HuH-7.5 (cell line): ENCODE results near the gene PAWR.

ENCODE experiments used
- DNase-seq: peaks from one replicate; pipeline ENCODE4 v3.0.0; 2011; ENCODE audit warnings: low spot score

The PAWR gene

GRCh38 chr12:79690638-79691510 lies at the start of gene PAWR:
TSS of gene PAWR (minus strand) at chr12:79690964. CDS start at chr12:79690244, 720 bp downstream.
- DNase-seq = peak; percentile 74

GRCh38 chr12:79737875-79738718 lies 47.3 kb upstream of the PAWR start:
- peak; percentile 32 for DNase-seq

GRCh38 chr12:79732638-79733037 lies 41.9 kb upstream of the PAWR start:
- DNase-seq = no peak

GRCh38 chr12:79725987-79726386 lies 35.2 kb upstream of the PAWR start:
- no peak for DNase-seq

GRCh38 chr12:79717006-79717405 lies 26.2 kb upstream of the PAWR start:
- no peak for DNase-seq

GRCh38 chr12:79715308-79715707 lies 24.5 kb upstream of the PAWR start:
- no peak for DNase-seq

- DNase-seq = no peak
Measured at GRCh38 chr12:79710707-79711483, 20.1 kb upstream of the PAWR start.

- DNase-seq = no peak
Measured at GRCh38 chr12:79707830-79708229, 17.1 kb upstream of the PAWR start.

GRCh38 chr12:79706676-79707075 lies 15.9 kb upstream of the PAWR start:
- no peak for DNase-seq

- DNase-seq = no peak
Measured at GRCh38 chr12:79706156-79706555, 15.4 kb upstream of the PAWR start.

GRCh38 chr12:79698966-79699365 lies 8.2 kb upstream of the PAWR start:
- no peak for DNase-seq

GRCh38 chr12:79696416-79696815 lies 5.7 kb upstream of the PAWR start:
- no peak for DNase-seq

- DNase-seq = no peak
Measured at GRCh38 chr12:79692860-79693577, 2.3 kb upstream of the PAWR start.

GRCh38 chr12:79691511-79692248 lies 916 bp upstream of the PAWR start:
- peak; percentile 29 for DNase-seq

GRCh38 chr12:79690142-79690637 lies 574 bp downstream of the PAWR start:
- DNase-seq = no peak

GRCh38 chr12:79689477-79690141 lies 1.2 kb downstream of the PAWR start:
- DNase-seq = peak; percentile 39

GRCh38 chr12:79689061-79689476 lies 1.7 kb downstream of the PAWR start:
- DNase-seq = no peak

- DNase-seq = no peak
Measured at GRCh38 chr12:79688376-79689060, 2.2 kb downstream of the PAWR start.

- DNase-seq = no peak
Measured at GRCh38 chr12:79687711-79688260, 3.0 kb downstream of the PAWR start.
